ENCODE data around the gene OR8G5. TPM values are rescaled to one million over a fixed set of nuclear protein-coding genes. Genes with fewer than 3 reads are reported as not detected.
"Not testable (repeated sequence)": the region's sequence is repeated elsewhere in the genome, so short reads cannot be mapped to it uniquely, and the experiment has no call there.

The OR8G5 gene, protein sequence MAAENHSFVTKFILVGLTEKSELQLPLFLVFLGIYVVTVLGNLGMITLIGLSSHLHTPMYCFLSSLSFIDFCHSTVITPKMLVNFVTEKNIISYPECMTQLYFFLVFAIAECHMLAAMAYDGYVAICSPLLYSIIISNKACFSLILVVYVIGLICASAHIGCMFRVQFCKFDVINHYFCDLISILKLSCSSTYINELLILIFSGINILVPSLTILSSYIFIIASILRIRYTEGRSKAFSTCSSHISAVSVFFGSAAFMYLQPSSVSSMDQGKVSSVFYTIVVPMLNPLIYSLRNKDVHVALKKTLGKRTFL
- not detected for total RNA-seq

DNA sequence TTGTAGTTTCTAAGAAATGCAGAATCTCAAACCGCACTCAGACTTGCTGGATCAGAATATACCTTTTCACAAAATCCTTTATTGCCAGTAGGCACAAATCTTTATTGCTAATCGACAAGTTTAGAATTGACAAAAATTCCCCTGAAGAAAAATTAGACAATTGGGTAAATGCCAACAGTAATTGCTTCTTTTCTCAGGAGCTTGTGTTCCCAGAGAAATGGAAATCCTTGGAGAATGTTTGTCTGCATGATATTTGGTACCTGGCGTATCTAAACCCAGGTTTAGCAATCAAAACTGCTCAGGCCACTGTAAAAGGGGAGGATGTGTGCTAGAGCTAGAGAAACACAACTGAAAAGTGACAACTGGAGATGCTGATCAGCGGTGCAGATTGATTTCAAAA, at the start of gene OR8G5:
OR8G5 (plus strand) TSS at position 301 of the 400 bp plus-strand sequence. CDS start 8,556 bp downstream, outside the sequence.
- no peak for DNase-seq

DNA sequence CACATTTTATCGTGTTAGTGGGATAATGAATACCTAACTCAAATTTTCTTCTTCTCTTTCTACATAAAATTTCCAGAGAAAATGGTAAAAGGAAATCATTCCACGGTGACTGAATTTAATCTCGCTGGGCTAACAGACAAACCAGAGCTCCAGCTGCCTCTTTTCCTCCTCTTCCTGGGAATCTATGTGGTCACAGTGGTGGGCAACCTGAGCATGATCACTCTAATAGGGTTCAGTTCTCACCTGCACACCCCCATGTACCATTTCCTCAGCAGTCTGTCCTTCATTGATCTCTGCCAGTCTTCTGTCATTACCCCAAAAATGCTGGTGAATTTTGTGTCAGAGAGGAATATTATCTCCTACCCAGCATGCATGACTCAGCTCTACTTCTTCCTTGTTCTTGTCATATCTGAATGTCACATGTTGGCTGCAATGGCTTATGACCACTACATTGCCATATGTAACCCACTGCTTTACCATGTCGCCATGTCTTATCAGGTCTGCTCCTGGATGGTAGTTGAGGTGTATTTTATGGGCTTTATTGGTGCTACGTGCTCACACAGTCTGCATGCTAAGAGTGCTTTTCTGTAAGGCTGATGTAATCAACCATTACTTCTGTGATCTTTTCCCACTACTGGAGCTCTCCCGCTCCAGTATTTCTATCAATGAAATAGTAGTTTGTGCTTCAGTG, 48.9 kb upstream of the OR8G5 start:
- DNase-seq = no peak

GRCh38 chr11:124209824-124210357, 46.3 kb upstream of the OR8G5 start:
- no peak for DNase-seq

DNA sequence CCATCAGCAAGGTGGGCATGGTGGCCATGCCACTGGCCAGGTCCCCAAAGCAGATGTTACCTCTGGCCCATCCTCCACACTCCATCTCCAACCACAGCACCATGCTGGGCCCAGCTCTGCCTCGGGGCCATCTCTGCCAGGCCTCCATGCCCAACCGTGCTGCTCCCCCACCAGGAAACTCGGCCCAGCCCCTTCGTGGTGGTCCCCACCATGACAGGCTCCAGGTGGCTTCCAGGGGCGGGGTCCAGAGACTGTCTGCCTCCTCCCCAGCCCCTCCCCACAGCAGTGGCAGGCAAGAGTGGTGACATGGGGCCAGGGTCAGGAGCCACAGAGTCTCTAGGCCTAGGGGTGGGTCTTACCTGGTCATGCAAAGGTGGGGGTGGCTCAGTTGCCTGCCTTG, 45.8 kb upstream of the OR8G5 start:
- DNase-seq = no peak

DNA sequence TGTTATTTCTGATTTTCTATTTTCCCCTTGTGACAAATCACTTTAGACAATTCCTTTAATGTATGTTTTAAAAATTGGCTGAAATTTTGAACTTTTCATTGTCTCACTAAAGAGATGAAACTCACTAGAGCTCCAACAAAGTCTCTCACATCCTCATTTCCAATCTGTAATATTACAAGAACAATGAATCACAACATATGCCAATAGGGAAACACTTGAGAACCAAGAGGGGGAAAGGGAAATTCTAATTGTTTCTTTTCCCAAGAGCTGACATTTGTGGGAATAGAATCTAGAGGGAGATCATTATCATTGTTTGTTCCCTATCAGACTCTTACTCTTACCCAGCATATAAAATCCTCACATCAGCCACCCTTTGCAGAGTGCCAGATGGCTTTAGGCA, 44.9 kb upstream of the OR8G5 start:
- DNase-seq = no peak

DNA sequence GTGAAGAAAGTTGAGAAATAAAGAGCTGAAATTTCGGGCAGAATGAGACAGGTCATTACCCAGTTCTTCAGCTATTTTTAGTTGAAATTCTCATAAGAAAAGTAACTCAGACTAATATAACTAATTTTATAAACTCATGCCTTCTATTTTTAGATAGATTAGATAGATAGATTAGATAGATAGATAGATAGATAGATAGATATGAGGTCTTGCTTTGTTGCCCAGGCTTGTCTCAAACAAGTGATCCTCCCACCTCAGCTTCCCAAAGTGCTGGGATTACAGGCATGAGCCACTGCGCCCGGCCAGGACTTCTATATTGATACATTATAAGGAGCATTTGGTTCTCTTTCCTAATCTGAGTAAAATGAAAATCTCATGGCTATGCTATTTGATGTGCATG, 42.1 kb upstream of the OR8G5 start:
- no peak for DNase-seq

GRCh38 chr11:124219126-124219525, 37.0 kb upstream of the OR8G5 start:
- no peak for DNase-seq

DNA sequence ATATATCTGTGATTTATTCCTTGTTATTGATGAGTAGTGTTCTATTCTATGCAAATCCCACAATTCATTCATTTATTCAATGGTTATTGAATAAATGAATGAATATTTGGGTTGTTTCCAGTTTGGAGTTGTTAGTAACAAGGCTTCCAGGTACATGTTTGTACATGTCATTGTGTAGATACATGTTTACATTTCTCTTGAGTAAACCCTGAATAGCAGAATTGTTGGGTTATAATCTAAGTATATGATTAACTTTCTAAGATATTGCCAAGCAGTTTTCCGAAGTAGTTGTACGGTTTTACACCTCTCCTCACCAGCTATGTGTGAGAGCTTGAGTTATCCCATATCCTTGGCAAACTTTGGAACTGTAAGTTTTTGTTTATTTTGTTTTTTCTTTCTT, 33.8 kb upstream of the OR8G5 start:
- DNase-seq = no peak

- not testable (repeated sequence) for DNase-seq
Observed at GRCh38 chr11:124224618-124225423, 31.4 kb upstream of the OR8G5 start.

GRCh38 chr11:124225471-124225870, 30.7 kb upstream of the OR8G5 start:
- DNase-seq = no peak

DNA sequence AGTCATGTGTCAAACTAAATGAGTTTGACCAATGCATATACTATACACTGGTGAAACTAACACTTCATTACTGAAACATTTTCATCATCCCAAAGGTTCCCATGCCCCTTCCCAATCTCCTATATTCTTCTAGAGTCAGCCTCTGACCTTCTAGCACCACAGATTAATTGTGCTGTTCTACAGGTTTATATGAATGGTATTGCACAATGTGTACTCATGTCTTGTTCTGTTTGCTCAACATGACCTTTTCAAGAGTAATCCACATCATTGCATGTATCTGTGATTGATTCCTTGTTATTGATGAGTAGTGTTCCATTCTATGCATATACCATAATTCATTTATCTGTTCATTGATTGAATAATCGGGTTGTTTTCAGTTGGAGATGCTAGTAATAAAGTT, 22.8 kb upstream of the OR8G5 start:
- DNase-seq = no peak

DNA sequence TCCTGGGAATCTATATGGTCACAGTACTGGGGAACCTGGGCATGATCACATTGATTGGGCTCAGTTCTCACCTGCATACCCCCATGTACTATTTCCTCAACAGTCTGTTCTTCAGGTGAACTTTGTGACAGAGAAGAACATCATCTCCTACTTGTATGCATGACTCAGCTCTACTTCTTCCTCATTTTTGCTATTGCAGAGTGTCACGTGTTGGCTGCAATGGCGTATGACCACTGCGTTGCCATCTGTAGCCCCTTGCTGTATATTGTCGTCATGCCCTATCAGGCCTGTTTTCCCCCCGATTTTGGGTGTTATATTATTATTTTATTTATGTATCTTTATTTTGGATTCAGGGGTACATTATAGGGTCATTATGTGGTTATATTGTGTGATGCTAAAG, 17.7 kb upstream of the OR8G5 start:
- no peak for DNase-seq

GRCh38 chr11:124240621-124241397, 15.4 kb upstream of the OR8G5 start, which contains the start of gene OR8G1:
OR8G1 (plus strand) TSS chr11:124241095; CDS start chr11:124249676, 8,581 bp downstream.
- no peak for DNase-seq

DNA sequence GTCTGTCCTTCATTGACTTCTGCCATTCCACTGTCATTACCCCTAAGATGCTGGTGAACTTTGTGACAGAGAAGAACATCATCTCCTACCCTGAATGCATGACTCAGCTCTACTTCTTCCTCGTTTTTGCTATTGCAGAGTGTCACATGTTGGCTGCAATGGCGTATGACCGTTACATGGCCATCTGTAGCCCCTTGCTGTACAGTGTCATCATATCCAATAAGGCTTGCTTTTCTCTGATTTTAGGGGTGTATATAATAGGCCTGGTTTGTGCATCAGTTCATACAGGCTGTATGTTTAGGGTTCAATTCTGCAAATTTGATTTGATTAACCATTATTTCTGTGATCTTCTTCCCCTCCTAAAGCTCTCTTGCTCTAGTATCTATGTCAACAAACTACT, 6.3 kb upstream of the OR8G5 start:
- not testable (repeated sequence) for DNase-seq

DNA sequence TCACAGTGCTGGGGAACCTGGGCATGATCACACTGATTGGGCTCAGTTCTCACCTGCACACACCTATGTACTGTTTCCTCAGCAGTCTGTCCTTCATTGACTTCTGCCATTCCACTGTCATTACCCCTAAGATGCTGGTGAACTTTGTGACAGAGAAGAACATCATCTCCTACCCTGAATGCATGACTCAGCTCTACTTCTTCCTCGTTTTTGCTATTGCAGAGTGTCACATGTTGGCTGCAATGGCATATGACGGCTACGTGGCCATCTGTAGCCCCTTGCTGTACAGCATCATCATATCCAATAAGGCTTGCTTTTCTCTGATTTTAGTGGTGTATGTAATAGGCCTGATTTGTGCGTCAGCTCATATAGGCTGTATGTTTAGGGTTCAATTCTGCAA, 8.9 kb downstream of the OR8G5 start:
- DNase-seq = not testable (repeated sequence)

- DNase-seq = not testable (repeated sequence)
Observed at GRCh38 chr11:124270886-124271285, 14.7 kb downstream of the OR8G5 start.

GRCh38 chr11:124274000-124274399, 17.8 kb downstream of the OR8G5 start:
- no peak for DNase-seq

DNA sequence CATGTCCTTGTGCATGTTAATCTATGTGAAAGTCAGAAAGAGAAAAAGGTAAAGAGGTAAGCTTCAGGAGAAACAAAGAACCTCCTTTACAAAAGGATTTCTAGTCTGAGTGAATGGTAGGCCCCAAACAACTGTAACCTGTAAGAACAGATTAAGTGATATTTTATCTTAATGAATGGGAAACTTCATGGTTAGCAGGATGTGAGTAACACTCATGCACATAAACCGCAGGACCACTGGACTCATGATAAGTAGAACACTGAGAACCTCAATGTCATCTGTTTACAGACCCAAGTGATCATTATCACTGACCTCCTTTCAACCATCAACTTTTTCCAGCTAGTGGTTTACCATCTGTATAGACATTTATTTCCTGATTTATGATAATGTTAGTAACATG, 19.9 kb downstream of the OR8G5 start:
- no peak for DNase-seq

DNA sequence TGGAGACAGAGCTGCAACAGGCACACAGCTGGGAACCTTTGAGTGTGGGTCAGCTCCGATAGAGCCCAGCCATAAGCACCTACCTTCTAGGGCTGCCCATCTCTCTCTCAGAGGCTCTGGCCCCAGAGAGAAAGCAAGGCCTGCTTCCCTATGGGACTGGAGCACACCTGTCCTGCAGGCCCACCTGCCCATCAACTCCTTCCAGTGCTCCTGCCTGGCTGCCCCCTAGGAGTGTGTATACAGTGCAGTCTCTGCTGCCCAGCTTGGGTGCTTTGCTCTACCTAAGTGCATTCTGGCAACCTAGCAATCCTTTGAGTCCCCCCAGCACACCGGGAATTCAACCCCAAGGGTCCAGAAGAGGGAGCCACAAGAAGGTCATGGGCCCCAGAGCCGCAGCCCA, 21.0 kb downstream of the OR8G5 start:
- DNase-seq = no peak

DNA sequence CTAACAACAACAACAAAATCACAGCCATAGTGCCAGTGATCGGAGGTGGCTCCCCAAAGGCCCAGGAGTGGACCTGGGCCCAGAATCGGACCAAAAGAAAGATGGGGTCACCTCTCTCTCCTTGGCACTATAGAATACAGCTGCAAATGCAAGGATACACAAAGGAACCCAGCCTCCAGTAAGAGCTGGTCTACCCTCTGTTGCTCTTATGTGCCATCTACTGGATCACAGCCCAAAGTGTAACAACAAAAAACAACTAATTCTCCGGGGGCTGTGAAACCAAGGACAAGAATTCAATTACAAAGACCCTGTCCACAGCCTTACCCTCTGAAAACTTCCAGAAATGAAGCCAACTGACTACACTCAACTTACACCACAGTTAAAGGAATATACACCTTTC, 21.6 kb downstream of the OR8G5 start:
- no peak for DNase-seq

DNA sequence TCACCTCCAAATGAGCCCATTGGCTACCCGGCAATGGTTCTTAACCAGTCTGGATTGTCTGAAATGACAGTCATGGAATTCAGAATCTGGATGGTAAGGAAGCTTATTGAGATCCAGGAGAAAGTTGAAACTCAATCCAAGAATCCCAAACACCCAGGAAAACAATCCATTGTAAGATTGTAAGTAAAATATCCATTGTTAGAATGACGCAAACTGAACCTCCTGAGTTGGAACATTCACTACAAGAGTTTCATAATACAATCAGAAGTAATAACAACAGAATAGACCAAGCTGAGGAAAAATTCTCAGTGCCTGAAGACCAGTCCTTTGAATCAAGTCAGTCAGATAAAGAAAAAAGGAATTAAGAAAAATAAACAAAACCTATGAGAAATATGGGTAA, 22.1 kb downstream of the OR8G5 start:
- DNase-seq = no peak

GRCh38 chr11:124285610-124286344, 29.6 kb downstream of the OR8G5 start:
- no peak for DNase-seq

Data from effector CD4-positive, alpha-beta T cell (primary cell).